HG03196 (cell line): ENCODE measurements around the gene DPF3.

Experiments
- ATAC-seq: cut with Tn5 transposase; IDR thresholded peaks from one replicate; pipeline ENCODE4 v1.9.1; 2021; ENCODE audit not compliant: unreplicated experiment

Gene DPF3

DNA sequence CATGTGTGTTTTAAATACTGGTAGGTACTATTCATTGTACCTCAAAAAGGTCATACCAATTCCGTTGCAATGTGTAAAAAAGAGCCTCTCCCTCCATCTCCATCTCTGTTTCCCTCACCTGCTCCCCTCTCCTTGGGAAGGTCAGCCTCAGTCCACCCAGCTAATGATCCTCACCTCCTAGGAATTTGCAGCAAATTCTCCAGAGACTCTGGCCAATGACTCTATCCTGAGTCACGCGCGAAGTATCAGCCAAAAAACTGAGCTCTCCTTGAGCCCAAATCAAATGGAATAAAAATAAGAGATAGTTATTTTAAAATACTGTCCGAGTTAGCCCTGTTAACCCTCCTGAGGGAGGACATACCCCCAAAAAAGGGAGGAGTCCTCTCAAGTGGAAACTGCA is 148.4 kb downstream of the DPF3 start:
- no peak for ATAC-seq

DNA sequence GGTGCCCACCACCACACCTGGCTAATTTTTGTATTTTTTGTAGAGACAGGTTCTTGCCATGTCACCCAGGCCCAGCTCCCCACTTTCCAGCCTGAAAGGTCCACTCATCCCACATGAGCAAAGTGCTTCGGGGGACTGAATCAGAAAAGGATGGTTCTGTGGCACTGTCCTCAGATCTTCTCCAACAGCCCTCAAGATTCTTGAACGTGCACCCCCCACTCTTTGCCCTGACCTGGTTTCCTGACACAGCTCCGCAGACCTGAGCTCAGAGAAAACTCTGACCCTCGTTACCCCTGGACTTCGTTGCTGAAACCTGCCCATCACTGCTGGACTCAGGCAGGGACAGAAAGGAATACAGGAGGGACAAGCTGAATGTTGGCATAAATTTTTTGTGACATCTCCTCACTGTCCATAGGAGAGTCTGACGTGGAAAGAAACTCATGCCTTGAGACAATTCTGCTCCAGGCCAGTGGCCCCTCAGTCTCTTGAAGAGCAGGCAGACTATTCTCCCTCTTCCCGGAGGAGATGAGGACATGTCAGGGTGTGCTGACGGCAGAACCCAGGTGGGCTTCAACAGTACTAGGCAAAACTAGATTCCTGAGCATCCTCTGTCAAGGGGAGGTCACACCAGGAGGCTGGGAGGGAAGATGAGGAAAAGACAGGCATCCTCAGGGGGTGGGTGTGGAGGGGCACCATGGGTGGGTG is 149.3 kb downstream of the DPF3 start:
- no peak for ATAC-seq

DNA sequence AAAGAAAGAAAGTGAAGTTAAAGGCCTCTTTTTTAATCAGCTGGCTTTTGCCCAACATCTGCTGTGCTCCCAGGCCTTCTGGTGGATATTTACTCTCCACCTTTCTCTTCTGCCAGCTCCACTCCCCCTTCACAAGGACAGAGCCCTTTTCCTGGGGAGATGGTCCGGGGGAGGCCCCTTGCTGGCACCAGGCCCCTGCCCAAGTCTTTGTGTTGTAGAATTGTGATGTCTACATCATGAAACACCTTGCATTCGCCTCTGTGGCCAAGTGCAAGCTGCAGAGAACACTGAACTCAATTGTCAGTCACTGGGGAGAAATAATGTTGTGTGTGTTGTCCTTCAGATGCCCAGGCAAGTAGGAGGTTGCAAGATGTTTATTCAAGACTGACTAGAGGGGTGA is 150.3 kb downstream of the DPF3 start:
- no peak for ATAC-seq

DNA sequence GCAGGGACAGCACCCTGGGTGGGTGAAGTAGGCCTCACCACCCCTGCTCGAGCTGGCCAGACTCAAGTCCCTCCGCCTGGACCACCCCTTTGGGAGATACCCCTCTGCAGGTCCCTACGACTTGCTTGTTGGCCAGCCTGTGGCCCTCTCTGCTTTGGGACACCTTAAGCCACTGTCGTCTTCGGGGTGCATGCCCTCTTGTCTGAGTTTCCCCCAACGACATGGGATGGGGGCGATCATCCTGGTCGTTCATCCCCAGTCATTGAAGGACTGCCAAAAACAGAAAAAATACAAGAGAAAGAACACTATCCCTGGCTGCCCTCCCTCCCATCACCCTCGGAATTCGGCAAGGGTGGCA is 151.1 kb downstream of the DPF3 start:
- ATAC-seq = no peak

DNA sequence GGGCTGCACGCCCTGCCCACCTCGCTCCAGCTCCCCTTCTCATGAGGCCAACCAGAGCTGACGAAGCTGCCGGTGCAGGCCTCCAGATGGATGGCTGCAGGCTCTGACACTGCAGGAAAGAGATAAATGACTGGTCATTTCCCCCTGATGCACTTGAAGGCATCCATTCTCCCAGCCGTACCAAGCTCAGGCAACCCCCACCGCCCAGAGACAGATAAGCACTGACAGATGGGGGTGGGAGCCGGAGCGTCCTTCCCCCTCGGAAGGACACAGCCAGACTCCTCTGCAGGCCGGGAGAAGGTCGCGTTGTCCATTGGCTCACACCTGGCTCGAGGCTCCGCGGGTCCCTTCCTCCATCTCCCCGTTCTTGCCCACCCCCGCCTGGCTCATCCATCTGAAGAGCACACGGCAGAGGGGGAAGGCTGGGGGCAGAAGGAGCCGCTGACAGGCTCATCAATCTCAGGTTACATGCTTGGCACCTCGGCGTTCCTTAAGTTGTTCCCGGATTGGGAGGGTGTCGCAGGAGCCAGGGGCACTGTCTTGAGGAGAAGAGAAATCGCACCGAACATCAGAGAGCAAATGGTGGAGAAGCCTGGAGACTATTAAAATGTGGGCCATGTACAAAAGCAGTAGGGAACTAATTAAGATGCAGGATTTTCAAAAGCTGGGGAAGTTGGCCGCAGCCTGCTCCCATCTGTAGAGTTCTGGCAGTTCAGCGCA is 151.6 kb downstream of the DPF3 start:
- no peak for ATAC-seq

DNA sequence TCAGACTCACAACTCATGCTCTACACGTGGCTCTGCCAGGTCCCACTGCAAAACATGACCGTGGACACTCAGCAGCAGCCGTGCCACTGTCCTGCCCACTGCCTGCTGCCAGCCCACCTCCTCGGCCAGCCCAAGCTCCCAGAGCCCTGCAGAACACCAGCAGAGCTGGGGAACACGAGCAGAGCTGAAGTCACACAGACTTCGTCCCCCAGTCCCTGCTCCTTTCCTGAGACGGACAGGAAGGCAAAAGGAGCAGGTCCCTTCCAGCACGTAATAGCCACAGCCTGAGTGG is 152.1 kb downstream of the DPF3 start:
- ATAC-seq = no peak

DNA sequence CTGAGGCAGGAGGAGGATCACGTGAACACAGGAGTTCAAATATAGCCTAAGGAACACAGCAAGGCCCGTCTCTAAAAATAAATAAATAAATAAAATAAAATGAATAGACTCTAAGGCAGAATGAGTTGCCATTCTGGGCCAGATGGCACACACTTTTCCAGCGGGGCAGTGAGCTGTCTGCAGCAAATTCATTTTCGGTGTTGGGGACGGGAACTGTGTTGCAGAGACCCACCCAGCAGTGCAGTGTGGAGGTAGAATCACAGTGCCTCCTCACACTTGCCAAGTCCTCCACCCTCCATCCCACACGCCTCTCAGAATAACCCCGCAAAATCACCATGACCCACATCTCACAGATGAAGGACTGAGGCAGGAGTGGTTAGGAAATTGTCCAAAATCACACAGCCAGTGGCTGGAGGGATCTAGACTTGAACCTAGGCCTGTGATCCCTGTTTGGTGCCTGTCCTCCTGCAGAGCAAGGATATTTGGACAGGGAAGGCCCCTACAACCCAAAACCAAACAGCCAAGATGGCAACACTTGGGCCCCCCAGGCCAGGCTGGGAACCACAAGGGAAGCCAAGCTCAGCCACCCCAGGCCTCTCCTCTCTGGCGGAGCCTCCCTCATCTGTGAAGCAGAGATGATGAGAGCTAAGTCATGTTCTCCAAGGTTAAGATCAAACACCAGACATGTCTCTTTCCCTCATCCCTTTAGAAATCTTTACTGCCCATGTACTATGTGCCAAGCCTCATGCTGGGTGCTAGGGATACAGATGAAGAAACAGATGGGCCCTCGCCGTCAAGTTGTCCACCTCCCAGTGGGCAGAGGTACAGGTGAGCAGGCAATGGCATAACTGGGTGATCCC is 152.7 kb downstream of the DPF3 start:
- no peak for ATAC-seq

DNA sequence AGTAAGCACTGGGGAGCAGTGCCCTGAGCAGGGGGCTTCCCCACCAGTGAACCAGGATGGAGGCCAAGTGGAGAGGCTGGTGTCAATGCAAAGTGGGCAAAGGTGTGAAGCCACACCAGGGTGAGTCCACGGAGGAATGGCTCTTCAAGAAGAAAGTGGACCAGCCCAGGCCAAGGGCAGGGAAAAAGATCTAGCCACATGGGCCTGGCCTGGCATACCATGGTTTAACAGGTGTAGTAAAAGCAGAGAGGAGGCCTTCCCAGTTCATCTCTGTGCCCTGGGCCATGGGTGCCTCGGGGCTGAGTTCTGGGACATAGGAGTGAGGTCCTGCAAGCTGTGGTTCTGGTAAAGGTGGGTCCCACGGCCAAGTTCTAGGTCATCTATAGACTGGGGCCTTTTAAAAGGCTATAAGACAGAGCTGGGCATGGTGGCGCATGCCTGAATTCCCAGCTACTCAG is 153.4 kb downstream of the DPF3 start:
- no peak for ATAC-seq

DNA sequence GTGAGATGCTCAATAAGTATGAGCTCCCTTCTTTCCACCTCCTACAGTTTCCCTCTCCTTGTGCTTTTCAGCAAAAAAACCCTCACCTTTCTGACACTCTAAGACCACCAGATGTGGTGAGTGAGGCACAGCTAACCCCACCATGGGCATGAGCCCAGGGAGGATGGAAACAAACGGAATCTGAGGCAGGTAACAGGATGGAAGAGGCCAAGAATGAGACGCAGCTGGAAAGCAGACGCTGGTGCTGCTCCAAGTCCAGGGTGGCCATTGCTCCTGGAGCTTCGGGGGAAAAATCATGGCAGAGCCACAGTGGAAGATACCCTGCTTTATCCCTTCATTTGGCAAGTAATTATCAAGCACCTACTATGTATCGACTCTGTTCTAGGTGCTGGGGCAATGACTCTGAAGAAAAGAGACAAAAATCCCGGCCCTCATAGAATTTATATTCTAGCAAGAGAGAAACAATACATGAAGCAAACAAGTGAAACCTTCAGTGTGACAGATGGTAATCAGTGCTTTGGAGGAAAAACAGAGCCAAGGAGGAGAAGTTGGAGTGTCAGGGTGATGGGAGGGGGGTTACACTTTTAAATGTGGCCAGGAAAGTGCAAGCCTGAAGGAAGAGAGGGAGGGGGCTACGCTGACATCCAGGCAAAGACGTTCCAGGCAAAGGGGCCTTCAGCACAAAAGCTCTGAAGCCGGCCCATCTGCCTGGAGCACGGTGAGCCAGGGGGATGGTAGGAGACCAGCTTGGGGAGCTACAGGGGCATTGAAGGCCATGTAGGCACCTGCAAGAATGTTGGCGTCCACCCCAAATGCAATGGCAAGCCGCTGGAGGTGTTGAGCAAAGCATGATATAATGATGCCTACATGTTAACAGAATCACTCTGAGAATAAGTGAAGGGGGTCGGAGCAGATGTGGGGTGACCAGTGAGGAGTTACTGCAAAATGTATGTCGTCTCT is 154.2 kb downstream of the DPF3 start:
- ATAC-seq = no peak

DNA sequence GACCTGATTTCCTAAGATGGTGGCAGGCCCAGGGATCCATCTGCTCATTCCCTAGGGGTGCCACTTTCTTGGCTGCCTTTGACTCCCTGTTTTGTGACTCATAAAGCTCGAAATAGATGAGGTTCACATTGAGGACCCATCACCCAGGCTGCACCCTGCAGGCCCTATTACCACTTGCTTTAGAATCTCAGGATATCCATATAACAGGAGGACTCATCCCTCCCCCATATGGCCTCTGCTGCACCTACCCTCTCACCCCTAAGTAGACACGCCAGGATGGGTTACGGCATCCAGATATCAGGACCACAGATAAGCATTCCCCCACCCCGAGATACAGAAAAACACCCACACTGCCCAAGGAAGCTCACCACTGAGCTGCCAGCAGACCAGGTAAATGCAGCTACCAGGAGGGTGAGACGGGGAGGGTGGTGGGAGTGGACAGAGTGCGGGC is 155.7 kb downstream of the DPF3 start:
- ATAC-seq = no peak

DNA sequence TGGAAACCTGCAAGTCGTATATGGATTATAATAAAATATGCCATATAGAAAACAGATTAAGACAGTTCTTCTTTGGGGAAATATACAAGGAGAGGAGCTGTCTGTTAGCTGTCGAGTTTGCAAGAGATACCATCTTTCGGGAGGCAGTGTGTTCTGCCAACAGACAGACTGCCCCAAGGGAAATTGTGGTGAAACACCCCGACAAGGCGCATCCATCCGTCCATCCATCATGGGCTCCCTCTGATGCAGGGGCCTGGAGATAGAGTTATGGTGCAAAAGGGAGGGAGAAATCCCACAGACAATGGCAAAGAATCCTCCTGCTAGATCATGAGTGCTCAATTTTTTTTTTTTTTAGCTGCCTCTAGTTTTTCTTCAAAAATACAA is 156.3 kb downstream of the DPF3 start:
- no peak for ATAC-seq

DNA sequence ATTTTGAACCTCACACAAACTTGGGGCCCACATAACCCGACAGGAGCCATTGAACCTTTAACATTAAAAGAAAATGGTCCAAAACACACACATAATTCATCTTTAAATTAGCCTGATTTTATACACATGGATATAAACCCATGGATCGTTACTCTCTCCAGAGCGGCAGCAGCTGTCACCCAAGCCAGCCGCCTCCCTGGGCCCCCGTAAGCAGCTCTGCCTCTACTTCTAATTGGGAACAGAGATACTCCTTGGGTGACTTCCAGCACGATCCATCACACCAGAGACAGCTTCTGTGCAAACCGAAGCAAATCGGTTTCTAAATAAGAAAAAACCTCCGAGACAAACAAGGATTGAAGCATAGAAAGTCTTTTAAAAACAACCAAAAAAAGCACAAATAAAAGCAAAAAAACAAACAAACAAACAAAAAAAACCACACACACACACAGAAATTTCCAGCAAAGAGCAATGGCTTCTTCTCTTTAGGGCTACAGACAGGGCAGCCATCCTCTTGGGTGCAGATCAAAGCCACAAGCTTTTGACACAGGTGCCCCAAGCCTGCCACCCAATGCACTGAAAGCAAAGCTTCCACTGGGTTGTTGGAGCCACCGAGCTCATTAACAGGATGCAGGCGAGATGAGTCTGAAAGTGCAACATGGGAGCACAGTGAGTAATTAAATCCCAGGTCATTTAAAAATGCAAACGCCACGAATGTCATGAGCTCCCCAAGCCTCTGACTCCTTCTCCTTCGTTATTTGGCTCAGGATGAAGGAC is 156.9 kb downstream of the DPF3 start:
- no peak for ATAC-seq

DNA sequence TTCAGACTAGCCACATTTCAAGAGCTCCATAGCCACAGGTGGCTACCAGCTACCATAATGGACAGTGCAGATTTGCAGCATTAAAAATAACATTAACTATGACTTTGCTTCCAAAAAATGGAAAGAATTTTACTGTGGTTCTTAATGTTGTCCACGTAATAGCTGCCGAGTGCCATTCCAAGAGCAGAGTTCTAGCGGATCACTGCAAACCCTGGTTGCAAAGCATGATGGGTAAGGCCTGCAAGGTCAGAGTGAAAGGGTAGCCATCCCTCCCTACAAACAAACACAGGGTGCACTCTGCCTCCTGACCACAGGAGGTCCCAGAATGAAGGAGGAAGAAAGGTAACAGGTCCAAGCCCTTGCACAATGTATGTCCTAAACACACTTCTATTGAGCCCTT is 157.6 kb downstream of the DPF3 start:
- no peak for ATAC-seq

DNA sequence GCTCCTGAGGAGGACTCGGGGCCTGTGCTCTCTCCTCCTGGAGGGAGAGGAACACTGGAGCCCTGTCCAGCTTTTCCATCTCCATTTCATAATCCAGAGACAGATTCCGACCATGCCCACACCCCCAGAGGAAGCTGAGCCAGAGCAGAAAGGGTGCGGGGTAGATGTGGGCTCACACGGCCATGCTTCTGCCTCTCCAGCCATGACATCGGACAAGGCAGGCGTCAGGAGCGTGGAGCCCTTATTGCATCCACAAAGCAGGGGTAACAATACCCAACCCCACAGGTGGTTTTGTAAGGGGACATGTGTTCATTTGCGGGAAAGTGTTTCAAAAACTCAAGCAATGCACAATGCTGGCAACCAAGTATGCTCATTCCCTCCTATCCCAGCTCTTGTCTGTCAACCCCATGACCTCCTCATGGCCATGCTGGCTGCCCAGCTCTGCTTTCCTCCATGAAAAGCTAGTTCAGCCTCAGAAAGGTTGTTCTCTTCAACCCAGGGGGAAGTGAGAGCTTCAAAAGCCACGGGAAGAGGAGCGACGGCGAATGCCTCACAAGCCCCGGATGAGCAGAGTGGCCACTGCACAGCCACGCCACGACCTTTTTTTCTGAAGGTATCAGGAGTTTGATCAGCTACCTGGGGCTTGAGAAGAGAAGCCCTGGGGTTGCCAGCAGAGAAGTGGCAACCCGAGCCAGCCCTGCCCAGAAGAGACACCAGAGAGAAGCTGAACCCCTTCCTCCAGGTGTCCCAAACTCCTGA is 161.7 kb downstream of the DPF3 start:
- no peak for ATAC-seq

DNA sequence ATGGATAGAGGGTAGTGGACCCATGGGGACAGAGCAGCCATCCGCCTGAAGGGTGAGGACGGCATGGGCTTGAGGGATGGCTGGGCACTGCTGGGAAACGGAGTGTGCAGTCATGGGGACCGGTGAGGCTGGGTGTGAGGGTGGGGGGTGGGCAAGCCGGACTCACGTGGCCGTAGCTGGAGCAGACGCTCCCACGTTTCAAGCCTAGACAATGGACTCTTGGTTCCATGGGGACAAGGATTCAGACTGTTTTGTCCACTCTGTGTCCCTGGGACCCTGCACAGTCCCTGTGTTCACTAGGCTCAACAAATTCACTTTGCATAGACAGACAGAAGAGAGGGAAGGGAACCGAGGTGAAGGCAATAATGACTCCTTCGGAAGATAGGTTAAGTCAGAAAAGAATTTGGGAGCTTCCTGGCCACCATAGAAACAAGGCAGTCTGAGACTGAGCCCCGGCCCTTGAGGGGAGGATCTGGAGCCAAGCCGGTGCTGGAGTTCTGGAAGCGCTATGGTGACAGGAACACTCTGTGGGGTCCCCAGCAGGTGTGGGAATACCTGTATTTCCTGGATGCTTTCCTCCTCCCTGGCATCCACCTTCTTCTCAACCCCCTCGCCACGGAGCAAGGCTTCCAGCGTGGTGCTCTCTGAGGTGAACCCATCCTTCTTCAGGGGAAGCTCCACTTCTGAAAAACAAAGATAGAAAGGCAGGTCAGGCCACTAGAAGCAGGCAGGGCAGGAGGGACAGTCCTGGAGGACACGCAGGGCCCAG is 162.5 kb downstream of the DPF3 start:
- no peak for ATAC-seq

DNA sequence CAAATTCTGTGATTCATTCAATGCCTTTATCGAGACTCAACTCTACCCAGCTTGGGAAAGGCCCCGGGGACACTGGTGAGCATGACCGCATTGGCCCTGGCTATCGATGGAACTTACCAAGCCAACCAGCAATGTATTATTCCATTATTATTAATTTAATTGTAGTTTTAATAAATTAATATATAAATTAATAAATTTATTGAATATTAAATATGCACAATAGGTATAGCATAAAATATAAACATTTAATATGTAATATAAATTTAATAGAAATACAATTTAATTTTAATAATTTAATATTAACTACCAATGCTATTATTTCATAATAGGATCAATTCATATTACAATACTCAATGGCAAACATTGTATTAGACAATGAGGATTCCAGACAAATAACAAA is 163.4 kb downstream of the DPF3 start:
- no peak for ATAC-seq

DNA sequence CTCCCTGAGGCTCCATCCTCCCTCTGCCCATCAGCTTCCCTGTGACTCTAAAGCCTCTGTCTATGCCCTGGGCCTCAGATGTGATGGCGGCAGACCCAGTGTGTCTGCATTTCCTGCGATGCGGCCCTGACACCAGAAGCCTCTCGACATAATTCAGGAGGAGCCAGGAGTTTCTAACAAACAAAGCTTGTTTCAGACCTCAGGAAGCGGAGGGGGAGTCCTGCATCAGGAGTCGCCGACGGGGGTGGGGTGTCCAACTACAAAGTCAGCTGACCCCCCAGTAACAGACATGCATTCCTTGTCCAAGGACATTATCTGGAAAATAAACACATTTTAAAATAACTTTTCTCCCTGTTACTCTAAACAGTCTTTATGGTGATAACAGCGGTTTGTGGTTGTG is 167.5 kb downstream of the DPF3 start:
- ATAC-seq = no peak

DNA sequence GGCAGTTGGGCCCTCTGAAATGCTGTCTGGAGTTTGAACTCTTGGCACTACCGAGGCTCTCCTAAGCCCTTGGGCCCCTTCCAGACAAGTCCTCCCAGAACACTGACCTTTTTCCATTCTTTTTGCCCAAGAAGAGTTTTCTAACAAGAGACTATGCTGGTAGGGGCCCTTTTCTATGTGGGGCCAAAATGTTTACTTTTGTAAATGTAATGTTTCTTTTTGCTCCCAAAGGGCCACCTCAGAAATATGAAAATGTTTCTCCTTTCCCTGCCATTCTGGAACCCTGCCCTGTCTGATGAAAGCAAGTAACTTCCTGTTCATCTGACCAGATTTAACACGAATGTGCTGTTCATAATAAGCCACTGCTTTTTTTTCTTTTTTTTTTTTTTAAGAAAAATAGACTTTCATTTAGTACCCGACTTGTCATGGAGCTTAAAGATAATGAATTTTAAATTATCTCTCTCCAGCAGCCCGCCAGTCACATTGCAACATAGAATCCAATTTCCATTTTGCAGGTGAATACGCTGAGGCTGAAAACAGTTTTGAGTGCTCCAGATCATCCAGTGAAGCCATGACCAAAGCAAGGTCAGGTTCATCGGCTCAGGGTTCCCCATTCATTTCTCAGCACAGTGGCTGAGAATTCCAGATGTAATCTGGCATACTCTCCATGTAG is 169.9 kb downstream of the DPF3 start:
- no peak for ATAC-seq
